Lung (tissue), 12 donors: ENCODE results near the gene CHM. TPM values are rescaled to one million over a fixed set of nuclear protein-coding genes. Genes with fewer than 3 reads are reported as not detected.
A peak's percentile ranks its signal among the peaks of the same experiment; 100 is the strongest.

Experiments
- ATAC-seq: fragments of 200-7000 bp; cut with Tn5 transposase; one replicate; pipeline ENCODE4 v1.9.1; 2020; ENCODE audit warnings: moderate number of reproducible peaks; ENCODE audit not compliant: insufficient read depth, low FRiP score
- DNase-seq, 3 donors: peaks; one replicate each; pipeline ENCODE4 v3.0.0-alpha.2; 2013 to 2017
- H3K27ac ChIP-seq, 2 donors: one replicate each; pipeline ENCODE4 v1.5.1; 2013; ENCODE audit warnings: mild to moderate bottlenecking in 2 of 2, moderate library complexity in 2 of 2, control low read depth in 1 of 2, inconsistent platforms in 1 of 2, low read depth in 1 of 2, low read length in 1 of 2
- H3K27me3 ChIP-seq, 3 donors: one replicate each; pipeline ENCODE4 v1.5.1; 2013; ENCODE audit warnings: low read length in 2 of 3; ENCODE audit not compliant: control insufficient read depth in 3 of 3, insufficient read depth in 3 of 3
- H3K36me3 ChIP-seq, 4 donors: one replicate each; pipeline ENCODE4 v1.5.1; 2013; ENCODE audit warnings: low read length in 4 of 4, mild to moderate bottlenecking in 1 of 4, moderate library complexity in 1 of 4; ENCODE audit not compliant: control insufficient read depth in 4 of 4, insufficient read depth in 4 of 4
- H3K4me1 ChIP-seq, 5 donors: one replicate each; pipeline ENCODE4 v1.5.1; 2013; ENCODE audit warnings: low read length in 5 of 5, mild to moderate bottlenecking in 2 of 5, moderate library complexity in 1 of 5; ENCODE audit not compliant: control insufficient read depth in 5 of 5, insufficient read depth in 5 of 5
- H3K4me3 ChIP-seq: one replicate; pipeline ENCODE4 v1.5.1; 2013; ENCODE audit warnings: mild to moderate bottlenecking, control low read depth, moderate library complexity
- H3K9ac ChIP-seq, 2 donors: one replicate each; pipeline ENCODE4 v1.5.1; 2013; ENCODE audit warnings: low read length in 2 of 2, control low read depth in 1 of 2; ENCODE audit not compliant: insufficient read depth in 1 of 2
- H3K9me3 ChIP-seq, 4 donors: one replicate each; pipeline ENCODE4 v1.5.1; 2013; ENCODE audit warnings: low read length in 3 of 4, mild to moderate bottlenecking in 1 of 4, moderate library complexity in 1 of 4; ENCODE audit not compliant: control insufficient read depth in 4 of 4, insufficient read depth in 3 of 4
- WGBS, 2 donors: extraction: QIAGEN DNeasy Blood & Tissue Kit; methylation state at CpG; one replicate each; pipeline ENCODE4 v1.1.7; 2013; 5-methylcytosine and 5-hydroxymethylcytosine counted together
- polyA plus RNA-seq, 2 donors: library from polyadenylated mRNA; stranded (reverse); fragments of 200-250 nt; gene quantifications; one replicate each; pipeline ENCODE4 v1.2.1, GENCODE V29; 2013
- total RNA-seq, 2 donors: library from RNA; depleted of rRNA in 1 of 2; stranded (reverse); fragments of >200 nt in 1 of 2; gene quantifications; one replicate each; pipeline ENCODE4 v1.2.1, GENCODE V29; 2014 to 2021
- TF ChIP-seq, protein P1 (sequence below): IDR thresholded peaks from 2 replicates; pipeline ENCODE4 v1.5.1; 2012; ENCODE audit warnings: mild to moderate bottlenecking; ENCODE audit errors: control extremely low read depth, extremely low read depth
- donor health status: control.
- donor health status: control.
- donor health status: Bipolar disorder and iron deficiency.
- donor health status: healthy.
- donor health status: DM: yes; HTN: yes; CAD: no.

Gene CHM
- total and polyA plus RNA-seq, 4 donors, result 9.2 to 44.8 (median 12.0) TPM

DNA sequence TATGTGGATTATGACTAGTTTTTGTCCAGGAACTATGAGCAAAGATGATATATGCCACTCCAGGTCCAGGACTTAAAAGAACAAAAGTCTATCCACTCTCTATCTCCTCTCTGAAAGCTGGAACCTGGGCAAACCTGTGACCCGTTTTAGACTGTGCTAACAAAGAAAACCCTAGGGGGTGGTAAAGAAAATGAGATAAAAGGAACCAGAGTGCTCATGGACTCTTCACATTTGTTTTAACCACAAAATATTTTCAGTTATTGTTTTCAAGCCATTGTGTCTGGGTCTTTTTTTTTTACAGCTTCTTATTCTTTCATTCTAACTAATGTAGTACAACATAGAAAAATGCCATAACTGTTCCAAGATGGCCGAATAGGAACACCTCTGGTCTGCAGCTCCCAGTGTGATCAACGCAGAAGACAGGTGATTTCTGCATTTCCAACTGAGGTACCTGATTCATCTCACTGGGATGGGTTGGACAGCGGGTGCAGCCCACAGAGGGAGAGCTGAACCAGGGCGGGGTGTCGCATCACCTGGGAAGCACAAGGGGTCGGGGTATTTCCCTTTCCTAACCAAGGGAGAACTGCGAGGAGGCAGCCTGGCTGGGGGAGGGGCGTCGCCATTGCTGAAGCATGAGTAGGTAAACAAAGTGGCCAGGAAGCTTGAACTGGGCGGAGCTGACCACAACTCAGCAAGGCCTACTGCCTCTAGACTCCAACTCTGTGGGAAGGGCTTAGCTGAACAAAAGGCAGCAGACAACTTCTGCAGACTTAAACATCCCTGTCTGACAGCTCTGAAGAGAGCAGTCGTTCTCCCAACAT lies 45.1 kb downstream of the CHM start:
- peak in 1 of 3 donors; percentile 19 for DNase-seq
- H3K4me1 ChIP-seq, result peaks cover 0 to 2% (median 0%) of the 10 kb centered on the region in 5 donors
- no peaks in the 10 kb centered on the region for H3K36me3 ChIP-seq
- no peaks in the 10 kb centered on the region for H3K9me3 ChIP-seq
- no peak for ATAC-seq
- no peak overlapping the region for H3K27ac ChIP-seq
- H3K27me3 ChIP-seq, result peaks cover 0 to 4% (median 0%) of the 10 kb centered on the region in 3 donors
- no peak overlapping the region for H3K4me3 ChIP-seq
- TF ChIP-seq, protein P1, sequence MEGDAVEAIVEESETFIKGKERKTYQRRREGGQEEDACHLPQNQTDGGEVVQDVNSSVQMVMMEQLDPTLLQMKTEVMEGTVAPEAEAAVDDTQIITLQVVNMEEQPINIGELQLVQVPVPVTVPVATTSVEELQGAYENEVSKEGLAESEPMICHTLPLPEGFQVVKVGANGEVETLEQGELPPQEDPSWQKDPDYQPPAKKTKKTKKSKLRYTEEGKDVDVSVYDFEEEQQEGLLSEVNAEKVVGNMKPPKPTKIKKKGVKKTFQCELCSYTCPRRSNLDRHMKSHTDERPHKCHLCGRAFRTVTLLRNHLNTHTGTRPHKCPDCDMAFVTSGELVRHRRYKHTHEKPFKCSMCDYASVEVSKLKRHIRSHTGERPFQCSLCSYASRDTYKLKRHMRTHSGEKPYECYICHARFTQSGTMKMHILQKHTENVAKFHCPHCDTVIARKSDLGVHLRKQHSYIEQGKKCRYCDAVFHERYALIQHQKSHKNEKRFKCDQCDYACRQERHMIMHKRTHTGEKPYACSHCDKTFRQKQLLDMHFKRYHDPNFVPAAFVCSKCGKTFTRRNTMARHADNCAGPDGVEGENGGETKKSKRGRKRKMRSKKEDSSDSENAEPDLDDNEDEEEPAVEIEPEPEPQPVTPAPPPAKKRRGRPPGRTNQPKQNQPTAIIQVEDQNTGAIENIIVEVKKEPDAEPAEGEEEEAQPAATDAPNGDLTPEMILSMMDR, result no peak
- 57% methylated on average over 12 of the region's 12 CpGs for WGBS, 2 donors
- H3K9ac ChIP-seq, result no peak overlapping the region

DNA sequence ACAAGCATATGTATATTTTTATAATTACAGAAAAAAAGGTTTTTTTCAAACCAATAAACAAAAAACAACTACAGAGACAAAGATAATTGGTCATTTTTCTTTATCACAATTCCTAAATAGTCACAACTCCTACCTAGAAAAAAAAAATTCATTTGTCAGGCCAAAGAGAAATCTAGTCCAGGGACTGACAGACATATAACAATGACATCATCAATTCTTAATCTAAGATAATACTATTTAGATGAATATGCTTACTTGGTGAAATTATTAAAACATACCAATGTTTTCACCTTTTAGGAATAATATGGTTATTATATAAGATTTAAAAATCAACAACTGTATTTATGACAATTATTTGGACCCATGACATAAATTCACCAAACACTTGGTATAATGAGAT lies 48.4 kb downstream of the CHM start:
- no peak for ATAC-seq

DNA sequence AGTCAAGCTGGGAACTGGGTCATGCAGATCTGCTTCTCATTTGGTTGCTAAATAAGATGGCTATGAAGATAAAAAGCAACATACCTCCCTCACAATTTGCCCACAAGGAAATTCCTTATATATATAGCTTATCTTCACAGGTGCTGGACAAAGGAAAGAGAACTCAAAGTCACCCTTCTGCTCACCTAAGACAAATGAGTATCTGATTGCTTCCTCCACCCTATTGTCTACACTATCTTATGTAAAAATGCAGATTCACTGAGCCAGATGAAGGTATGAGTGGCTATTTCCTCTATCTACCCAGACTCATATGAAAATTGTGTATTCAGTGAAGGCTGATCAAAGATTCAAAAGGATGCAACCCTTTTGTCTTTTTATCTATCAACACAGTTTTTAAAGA lies 50.8 kb downstream of the CHM start:
- TF ChIP-seq, protein P1, result no peak
- Histone ChIP-seq H3K27ac (no peak overlapping the region), H3K9me3 (no peaks in the 10 kb centered on the region), H3K4me3 (no peak overlapping the region), H3K9ac (no peak overlapping the region), H3K36me3 (no peaks in the 10 kb centered on the region), H3K4me1 (peaks cover 0 to 10% (median 2%) of the 10 kb centered on the region in 5 donors), H3K27me3 (peaks cover 0 to 7% (median 0%) of the 10 kb centered on the region in 3 donors)
- ATAC-seq (no peak), DNase-seq (no peak)

More for the DNA sequence above, 48.4 kb downstream of the CHM start:
- no peaks in the 10 kb centered on the region for H3K36me3 ChIP-seq
- TF ChIP-seq, protein P1, result no peak
- H3K27me3 ChIP-seq, result peaks cover 0 to 7% (median 0%) of the 10 kb centered on the region in 3 donors
- no peak for DNase-seq
- no peak overlapping the region for H3K4me3 ChIP-seq
- no peak overlapping the region for H3K9ac ChIP-seq
- H3K4me1 ChIP-seq, result peaks cover 0 to 4% (median 2%) of the 10 kb centered on the region in 5 donors
- H3K9me3 ChIP-seq, result no peaks in the 10 kb centered on the region
- no peak overlapping the region for H3K27ac ChIP-seq
